ENCODE results near the gene CLDND1.

DNA sequence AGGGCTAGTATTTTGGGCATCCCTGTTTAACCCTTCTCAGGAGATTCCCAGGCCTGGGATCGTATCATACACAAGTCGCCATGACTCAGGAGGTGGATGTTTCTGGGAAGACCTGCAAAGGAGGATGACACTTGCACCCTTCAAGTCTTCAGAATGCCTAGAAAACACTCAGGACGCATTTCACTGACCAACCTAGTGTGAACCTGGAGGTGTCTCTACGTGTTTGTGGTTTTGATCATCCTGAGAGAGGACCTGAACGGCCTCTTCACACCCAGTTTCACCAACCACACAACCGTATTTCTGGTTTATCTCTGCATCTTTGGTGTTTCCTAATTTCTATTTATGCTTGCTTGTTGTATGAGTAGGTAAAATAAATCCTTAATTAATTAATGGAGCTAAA is 2.8 kb upstream of the CLDND1 start:
- TF ChIP-seq CTCF (IDR thresholded peaks at IDR 0.05) = no peak
- TF ChIP-seq POLR2A (IDR thresholded peaks at IDR 0.05) = no peak
- no peak for TF ChIP-seq EP300 (IDR thresholded peaks at IDR 0.05)
- no peak for TF ChIP-seq POLR2AphosphoS5 (IDR thresholded peaks at IDR 0.05)

Measured in upper lobe of left lung (tissue), 4 donors.